Esophagus squamous epithelium (tissue), 4 donors: Measurements from ENCODE around the gene MTCL1.

Experiments used
- CTCF ChIP-seq, 6 experiments: fragments of 450-650 bp in 4 of 6; fragments of 200-600 bp in 2 of 6; sonication (generic) in 2 of 6; IDR thresholded peaks; one replicate each; pipeline ENCODE4 v1.5.1; 2016 to 2019; ENCODE audit warnings: antibody characterized with exemption in 6 of 6, mild to moderate bottlenecking in 4 of 6, moderate library complexity in 4 of 6
- POLR2A ChIP-seq, 4 donors: fragments of 450-650 bp; IDR thresholded peaks; one replicate each; pipeline ENCODE4 v1.6.1; 2017; ENCODE audit warnings: antibody characterized with exemption in 4 of 4, mild to moderate bottlenecking in 4 of 4, moderate library complexity in 3 of 4

- TF ChIP-seq CTCF (IDR thresholded peaks at IDR 0.05) (no peak), POLR2A (IDR thresholded peaks at IDR 0.05) (no peak)
Observed at GRCh38 chr18:8703781-8704301, 1.5 kb upstream of the MTCL1 start.
